Stomach smooth muscle (tissue), 2 donors: ENCODE measurements around the gene CC2D1B.

Experiments
- H3K27ac ChIP-seq: one replicate; pipeline ENCODE4 v1.7.0; 2013; ENCODE audit warnings: mild to moderate bottlenecking, low read length, inconsistent platforms
- H3K27me3 ChIP-seq, 2 donors: one replicate each; pipeline ENCODE4 v1.7.0; 2013; ENCODE audit warnings: low read length in 2 of 2; ENCODE audit not compliant: insufficient read depth in 2 of 2, control insufficient read depth in 1 of 2
- H3K36me3 ChIP-seq, 2 donors: one replicate each; pipeline ENCODE4 v1.7.0; 2013; ENCODE audit warnings: low read length in 2 of 2; ENCODE audit not compliant: control insufficient read depth in 2 of 2, insufficient read depth in 2 of 2
- H3K4me1 ChIP-seq: one replicate; pipeline ENCODE4 v1.7.0; 2013; ENCODE audit warnings: low read length; ENCODE audit not compliant: control insufficient read depth, insufficient read depth
- H3K4me3 ChIP-seq, 2 donors: one replicate each; pipeline ENCODE4 v1.7.0; 2013; ENCODE audit warnings: low read length in 2 of 2
- H3K9ac ChIP-seq, 2 donors: one replicate each; pipeline ENCODE4 v1.7.0; 2013; ENCODE audit warnings: low read length in 2 of 2, mild to moderate bottlenecking in 1 of 2
- H3K9me3 ChIP-seq, 2 donors: one replicate each; pipeline ENCODE4 v1.7.0; 2013; ENCODE audit warnings: low read length in 2 of 2; ENCODE audit not compliant: control insufficient read depth in 2 of 2
- donor health status: healthy.
- donor health status: Pancreatic carcinoma.

The CC2D1B gene

DNA sequence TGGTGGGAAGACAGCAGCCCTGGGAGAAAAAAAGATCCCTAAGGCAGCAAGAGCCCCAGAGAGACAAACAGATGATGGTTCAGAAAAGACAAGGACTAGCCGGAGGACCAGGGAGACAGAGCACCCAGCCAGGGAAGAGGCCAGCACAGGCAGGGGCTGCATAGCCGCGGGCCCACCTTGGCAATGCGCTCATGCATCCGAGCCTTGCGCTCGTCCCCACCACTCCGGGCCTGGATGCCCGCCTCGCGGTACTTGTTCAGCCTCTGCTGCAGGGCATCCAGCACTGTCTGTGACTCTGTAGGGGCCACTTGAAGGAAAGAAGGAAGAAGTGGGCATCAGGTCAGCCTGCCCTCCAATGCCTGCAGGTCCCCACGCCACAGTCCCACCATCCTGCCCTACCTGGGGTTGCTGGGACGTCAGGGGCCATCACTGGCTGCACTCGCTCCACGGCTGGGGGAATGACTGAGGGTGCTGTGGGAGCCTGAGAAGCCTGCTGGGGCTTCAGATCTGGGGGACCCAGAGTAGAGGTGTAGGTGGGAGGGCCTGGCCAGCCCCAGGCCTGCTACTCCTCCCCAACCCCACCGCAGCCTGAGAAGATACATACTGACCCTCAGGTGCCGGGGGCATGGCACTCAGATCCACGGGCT, 7.0 kb downstream of the CC2D1B start:
- Histone ChIP-seq H3K9me3 (no peaks in the 10 kb centered on the region), H3K27ac (no peak overlapping the region), H3K4me3 (no peak overlapping the region), H3K9ac (no peak overlapping the region), H3K27me3 (no peaks in the 10 kb centered on the region), H3K4me1 (peaks cover under 1% of the 10 kb centered on the region), H3K36me3 (peaks cover 80 to 85% of the 10 kb centered on the region in 2 donors)

DNA sequence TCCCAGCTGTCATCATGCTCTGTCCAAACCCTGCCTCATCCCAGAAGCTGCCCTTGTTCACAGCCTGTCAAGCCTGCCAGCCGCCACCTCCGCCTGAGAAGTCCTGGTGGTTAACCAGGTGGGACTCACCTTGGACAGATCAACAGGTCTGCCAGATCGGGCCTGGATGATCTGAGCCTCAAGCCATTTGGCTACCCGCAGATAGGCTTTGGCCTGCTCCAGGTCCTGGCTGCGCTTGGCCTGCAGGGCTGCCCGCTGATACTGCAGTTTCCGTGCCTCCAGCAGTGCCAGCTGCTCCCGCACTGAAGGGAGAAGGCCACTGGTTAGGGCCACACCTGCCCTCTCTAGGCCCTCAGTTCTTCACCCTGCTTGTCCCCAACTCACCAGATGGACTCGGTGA, 8.6 kb downstream of the CC2D1B start:
- peaks cover 88 to 92% of the 10 kb centered on the region in 2 donors for H3K36me3 ChIP-seq
- H3K27me3 ChIP-seq = no peaks in the 10 kb centered on the region
- H3K9ac ChIP-seq = peak overlapping the region in 1 of 2 donors; percentile 29
- no peak overlapping the region for H3K27ac ChIP-seq
- H3K4me1 ChIP-seq = no peaks in the 10 kb centered on the region
- no peaks in the 10 kb centered on the region for H3K9me3 ChIP-seq
- no peak overlapping the region for H3K4me3 ChIP-seq

DNA sequence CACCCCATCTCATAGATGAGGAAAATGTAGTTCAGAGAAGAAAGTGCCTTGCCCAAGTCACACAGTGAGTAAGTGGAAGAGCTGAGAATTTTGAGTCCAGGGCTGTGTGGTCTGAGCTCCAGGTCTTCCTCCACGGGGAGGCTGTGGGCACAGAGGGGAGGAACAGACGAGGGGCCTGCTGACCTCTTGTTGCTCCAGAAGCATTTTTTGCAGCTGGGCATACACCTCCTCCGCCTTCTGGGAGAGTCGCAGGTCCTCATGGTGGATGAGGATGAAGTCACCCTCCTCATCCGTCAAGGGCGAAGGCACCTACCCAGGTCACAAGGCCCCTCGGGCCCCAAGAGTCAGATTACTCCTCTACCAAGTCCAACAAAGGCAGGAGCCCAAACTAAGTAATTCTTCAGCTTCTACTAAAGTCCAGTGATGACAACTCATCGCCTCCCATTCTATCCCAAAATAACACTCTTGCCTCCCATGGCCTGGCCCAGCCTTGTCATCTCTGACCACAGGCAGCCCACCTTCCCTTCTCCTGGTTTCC, 9.1 kb downstream of the CC2D1B start:
- no peak overlapping the region for H3K9ac ChIP-seq
- H3K4me3 ChIP-seq = no peak overlapping the region
- H3K4me1 ChIP-seq = no peaks in the 10 kb centered on the region
- H3K27me3 ChIP-seq = no peaks in the 10 kb centered on the region
- no peaks in the 10 kb centered on the region for H3K9me3 ChIP-seq
- peaks cover 83 to 87% of the 10 kb centered on the region in 2 donors for H3K36me3 ChIP-seq
- no peak overlapping the region for H3K27ac ChIP-seq

DNA sequence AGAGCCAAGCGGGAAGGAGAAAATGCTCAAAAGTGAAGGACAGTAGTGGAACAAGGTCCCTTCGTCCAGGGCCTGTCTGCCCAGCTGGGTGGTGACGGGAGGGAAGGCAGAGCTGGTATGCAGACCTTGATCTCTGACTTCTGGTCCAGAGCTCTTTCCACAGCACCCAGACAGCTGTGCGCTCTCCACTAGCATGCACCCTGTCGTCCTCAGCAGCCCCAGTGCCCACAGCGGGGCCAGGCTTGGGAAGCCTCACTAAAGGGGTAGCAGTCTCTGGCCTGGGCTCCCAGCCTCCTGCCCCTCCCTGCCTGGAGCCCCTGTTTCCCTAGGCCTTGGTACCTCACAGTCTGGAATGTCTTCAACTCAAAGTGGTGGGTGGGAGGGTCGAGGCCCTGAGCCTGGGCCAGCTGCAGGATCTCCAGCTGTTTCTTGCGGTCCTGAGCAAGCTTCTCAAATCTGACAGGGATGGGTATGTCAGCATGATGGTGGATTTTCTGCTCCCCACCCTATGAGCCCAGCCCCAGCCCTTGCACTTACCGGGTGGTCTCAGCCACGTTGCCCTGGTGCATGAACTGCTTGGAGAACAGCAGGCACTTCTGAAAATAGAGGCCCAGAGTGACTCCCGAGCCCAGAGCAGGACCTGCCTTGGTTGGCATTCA, 10.0 kb downstream of the CC2D1B start:
- no peak overlapping the region for H3K9ac ChIP-seq
- H3K4me3 ChIP-seq = no peak overlapping the region
- no peak overlapping the region for H3K27ac ChIP-seq
- H3K9me3 ChIP-seq = no peaks in the 10 kb centered on the region
- H3K36me3 ChIP-seq = peaks cover 75 to 79% of the 10 kb centered on the region in 2 donors
- H3K27me3 ChIP-seq = no peaks in the 10 kb centered on the region
- H3K4me1 ChIP-seq = peaks cover 3% of the 10 kb centered on the region

DNA sequence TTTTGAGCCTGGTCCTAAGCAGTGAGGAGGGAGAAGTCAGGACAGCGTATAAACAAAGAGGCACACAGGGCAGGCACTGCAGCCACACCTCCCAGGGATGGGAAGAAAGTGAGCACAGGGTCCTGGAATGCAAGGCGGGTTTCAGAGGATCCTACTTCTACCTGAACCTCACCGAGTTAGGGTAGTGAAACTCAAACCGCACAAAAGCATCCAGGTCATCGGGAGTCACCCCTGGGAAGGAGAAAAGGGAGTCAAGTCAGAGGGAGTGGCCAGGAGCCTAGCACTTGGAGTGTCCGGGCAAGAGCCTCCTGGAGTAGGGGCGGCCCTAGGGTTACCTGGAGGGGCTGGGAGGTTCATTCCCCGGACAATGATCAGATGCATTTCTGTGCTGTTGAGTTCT, 10.6 kb downstream of the CC2D1B start:
- Histone ChIP-seq H3K4me3 (no peak overlapping the region), H3K27me3 (no peaks in the 10 kb centered on the region), H3K4me1 (peaks cover 3% of the 10 kb centered on the region), H3K36me3 (peaks cover 71 to 74% of the 10 kb centered on the region in 2 donors), H3K9ac (no peak overlapping the region), H3K27ac (no peak overlapping the region), H3K9me3 (no peaks in the 10 kb centered on the region)

DNA sequence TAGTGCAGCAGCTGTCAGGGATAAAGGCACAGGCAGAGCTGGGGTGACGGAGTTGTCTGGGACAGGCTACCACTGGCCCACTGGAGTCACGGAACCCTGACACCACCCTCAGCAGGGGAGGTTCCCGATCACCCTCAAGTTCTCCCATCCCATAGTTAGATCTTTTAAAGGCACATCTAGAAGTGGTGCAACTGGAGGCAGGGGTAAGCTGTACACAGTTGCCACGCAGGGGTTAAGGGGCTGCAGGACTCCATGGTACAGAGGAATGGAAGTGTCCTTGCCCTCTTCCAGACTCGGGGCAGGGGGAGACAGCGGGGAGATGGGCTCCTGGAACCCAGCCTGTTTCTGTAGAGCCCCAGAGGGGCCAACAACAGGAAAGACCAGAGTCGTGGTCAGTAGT, 13.3 kb downstream of the CC2D1B start:
- no peaks in the 10 kb centered on the region for H3K9me3 ChIP-seq
- no peak overlapping the region for H3K4me3 ChIP-seq
- H3K4me1 ChIP-seq = peaks cover 3% of the 10 kb centered on the region
- peaks cover 49 to 52% of the 10 kb centered on the region in 2 donors for H3K36me3 ChIP-seq
- no peak overlapping the region for H3K27ac ChIP-seq
- no peak overlapping the region for H3K9ac ChIP-seq
- no peaks in the 10 kb centered on the region for H3K27me3 ChIP-seq

DNA sequence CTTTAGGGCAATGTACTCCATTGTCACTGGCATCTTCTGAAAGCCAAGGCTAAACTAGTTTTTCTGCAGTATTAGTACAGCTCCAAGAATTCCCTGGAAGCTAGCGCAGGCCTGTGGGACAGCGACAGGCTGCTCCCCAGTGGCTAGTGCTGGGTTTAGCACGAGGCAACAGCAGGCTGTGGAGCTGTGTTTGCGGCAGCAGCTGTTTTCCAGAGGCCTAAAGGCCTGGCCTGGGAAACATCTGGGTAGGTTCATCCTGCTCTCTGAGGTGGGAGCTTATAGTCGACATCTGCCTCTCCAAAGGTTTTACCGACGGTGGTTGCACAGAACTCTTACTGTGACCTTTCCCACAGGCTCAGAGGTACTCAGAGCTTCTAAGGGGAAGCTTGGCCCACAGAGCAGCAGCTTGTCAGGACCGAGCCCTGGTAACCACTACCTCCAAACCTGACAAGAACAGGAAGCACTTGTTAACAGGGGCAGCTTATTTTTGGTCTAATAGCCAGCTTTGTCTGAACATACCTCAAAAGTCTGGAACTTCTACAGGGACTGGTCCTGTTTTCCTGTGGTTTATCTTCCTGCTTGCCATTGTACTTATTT, 17.2 kb downstream of the CC2D1B start:
- Histone ChIP-seq H3K9ac (no peak overlapping the region), H3K9me3 (no peaks in the 10 kb centered on the region), H3K27me3 (no peaks in the 10 kb centered on the region), H3K4me1 (peaks cover 3% of the 10 kb centered on the region), H3K36me3 (peaks cover 17 to 26% of the 10 kb centered on the region in 2 donors), H3K27ac (no peak overlapping the region), H3K4me3 (no peak overlapping the region)

DNA sequence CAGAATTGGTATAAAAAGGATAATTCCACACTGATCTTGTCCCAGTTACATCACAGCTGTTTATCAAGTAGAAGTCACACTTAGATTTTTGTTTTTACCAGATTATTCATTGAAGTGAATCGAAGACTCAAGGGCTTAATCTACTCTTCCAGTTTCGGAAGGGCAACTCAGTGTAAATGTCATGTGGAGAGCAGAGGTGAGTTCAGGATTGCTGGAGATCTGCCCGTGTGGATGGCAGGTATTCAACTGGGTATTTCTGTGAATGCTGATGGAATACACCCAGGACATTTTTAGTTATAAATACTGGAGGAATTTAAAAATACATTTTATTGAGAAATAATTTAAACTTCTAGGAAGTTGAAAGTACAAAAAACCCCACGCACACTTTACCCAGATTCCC, 19.4 kb downstream of the CC2D1B start:
- no peaks in the 10 kb centered on the region for H3K9me3 ChIP-seq
- H3K27ac ChIP-seq = no peak overlapping the region
- H3K4me3 ChIP-seq = no peak overlapping the region

DNA sequence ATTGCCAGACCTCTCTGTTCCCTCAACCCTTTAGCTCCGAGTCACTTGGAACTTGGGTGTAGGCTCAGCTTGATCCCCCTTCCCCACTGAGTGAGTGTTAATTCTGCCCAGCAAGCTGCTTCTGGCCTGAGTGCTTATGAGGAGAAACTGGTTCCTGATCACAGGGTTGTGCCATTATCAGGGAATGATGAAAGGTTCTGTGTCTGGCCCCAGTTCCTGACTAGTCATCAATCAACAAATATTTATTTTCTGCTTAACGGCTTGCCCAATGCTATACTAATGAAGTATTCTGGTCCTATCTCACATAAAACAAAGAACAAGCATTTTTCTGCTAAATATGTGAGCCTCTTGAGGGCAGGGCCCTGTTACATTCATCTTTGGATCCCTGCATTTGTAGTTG, 20.8 kb downstream of the CC2D1B start:
- Histone ChIP-seq H3K27ac (no peak overlapping the region), H3K36me3 (peaks cover 9 to 15% of the 10 kb centered on the region in 2 donors), H3K27me3 (no peaks in the 10 kb centered on the region), H3K9me3 (no peaks in the 10 kb centered on the region), H3K4me3 (no peak overlapping the region), H3K4me1 (no peaks in the 10 kb centered on the region), H3K9ac (no peak overlapping the region)

More for the DNA sequence above, 19.4 kb downstream of the CC2D1B start:
- Histone ChIP-seq H3K4me1 (peaks cover 3% of the 10 kb centered on the region), H3K27me3 (no peaks in the 10 kb centered on the region), H3K36me3 (peaks cover 9 to 16% of the 10 kb centered on the region in 2 donors), H3K9ac (no peak overlapping the region)

DNA sequence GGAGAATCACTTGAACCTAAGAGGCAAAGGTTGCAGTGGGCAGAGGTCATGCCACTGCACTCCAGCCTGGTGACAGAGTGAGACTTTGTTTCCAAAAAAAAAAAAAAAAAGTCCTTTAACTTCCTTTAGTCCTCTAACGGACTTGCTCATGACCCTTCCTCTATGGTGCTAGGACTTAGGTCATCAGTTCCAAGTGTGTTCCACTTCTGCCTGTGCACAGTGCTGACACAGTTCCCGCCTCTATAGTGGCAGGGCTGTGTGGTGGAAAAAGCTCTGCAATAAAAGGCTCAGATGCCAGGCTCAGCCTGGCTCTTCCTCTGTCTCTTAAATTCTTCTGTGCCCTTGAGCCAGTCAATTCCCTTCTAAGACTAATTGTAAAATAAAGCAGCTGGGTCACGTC, 22.0 kb downstream of the CC2D1B start:
- Histone ChIP-seq H3K27ac (no peak overlapping the region), H3K4me3 (no peak overlapping the region), H3K27me3 (no peaks in the 10 kb centered on the region), H3K9me3 (no peaks in the 10 kb centered on the region), H3K36me3 (peaks cover 9 to 15% of the 10 kb centered on the region in 2 donors), H3K9ac (no peak overlapping the region), H3K4me1 (no peaks in the 10 kb centered on the region)
